RPMI8226 (cell line): ENCODE data around the gene DSTN.

Source experiments
- DNase-seq: peaks from one replicate; pipeline ENCODE4 v3.0.0-alpha.2; 2015

The DSTN gene

DNA sequence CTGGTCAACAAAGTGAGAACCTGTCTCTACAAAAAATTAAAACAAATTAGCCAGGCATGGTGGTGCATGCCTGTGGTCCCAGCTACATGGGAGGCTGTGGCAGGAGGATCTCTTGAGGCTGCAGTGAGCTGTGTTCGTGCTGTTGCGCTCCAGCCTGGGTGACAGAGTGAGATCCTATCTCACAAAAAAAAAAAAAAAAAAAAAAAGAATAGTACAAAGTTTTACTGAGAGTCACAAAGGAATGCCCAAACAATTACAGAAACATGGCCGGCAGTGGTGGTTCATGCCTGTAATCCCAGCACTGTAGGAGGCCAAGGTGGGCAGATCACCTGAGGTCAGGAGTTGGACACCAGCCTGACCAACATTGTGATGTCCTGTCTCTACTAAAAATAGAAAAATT is 14.8 kb upstream of the DSTN start:
- DNase-seq = no peak

DNA sequence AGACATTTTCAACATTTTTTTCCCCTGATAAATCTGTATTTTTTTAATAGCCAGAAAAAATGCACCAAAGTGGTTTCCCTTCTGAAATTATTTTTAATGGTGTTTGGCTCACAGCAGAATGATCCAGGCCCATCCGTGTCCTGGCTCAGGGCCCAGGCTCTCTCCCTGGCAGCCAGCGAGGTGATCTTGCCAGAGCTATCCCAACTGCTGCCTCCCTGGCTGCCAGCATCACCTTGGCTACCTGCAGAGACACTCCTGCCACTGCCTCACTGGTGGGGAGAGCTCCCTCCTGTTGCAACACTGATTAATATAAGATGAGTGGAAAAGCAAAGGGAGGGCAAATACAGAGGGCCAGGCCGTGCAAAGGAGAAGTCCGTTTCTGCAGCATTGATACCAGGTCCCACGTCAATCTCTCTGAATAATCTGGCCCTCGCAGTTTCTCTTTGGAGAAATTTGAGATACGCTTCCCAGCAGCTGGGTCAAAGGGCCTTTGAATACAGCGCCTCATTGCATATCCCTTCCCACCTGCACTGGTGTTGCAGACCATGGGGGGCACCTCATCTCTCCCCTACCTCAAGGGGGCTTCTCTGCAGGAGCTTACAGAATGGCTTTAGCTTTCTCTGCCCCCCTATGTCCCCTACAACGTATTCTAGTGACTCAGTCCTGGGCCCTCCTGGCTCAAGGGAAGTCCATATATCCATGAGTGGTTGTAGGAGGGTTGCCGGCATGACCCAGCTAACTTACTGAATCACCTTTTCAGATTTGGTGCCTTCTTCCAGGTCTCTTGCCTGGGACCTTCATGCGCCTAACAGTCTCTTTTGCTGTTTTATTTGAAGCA is 12.8 kb upstream of the DSTN start:
- no peak for DNase-seq

DNA sequence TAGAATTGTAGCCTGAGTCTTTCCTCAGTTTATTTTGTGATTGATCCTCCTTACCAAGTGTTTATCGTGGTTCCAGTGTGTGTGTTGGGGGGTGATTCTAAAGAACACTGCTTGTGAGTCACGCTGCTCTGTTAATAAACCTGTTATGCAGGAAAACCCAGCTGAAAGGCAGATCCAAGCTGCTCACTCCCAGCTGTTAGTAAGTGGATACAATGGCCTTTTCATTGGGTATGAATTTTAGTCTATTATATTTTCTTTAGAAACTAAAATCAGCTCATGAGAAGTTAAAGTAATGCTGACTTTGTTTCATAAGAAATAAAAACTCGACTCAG is 12.2 kb upstream of the DSTN start:
- DNase-seq = no peak

DNA sequence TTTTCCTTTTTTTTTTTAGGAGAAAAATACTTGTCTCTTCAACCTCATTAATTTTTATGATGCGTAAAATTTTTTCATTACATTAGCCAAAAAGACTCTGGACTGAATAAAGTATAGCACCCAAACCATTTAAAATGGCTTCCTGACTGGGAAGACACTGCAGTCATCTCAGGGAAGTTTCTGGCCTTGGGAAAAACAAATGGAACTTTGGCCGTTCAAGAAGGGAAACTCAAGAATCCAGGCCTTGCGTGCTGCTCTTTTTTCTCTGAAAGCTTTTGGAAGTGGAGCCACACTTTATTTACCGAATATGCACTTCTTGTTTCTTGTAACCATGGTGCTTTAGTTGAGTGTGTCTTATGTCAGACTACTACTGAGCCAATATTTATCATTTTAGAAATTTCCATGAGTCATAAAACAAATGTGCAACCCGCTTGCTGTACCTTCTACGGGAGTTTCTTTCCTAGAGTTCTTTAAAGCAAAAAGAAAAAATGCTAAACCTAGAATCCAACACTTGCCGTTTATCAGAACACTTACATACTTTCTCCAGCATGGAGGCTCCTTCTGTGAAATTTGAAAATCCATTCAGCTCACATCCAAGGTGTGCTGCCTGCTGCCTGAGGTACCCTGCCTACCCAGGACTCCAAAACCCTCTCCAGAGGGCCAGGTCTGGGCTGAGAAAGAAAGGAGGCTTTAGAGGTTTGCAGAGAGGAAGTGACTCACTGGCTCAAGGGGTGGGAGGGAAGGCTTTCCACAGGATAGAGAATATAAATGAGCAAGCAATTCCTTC is 11.5 kb upstream of the DSTN start:
- peak; percentile 11 for DNase-seq

DNA sequence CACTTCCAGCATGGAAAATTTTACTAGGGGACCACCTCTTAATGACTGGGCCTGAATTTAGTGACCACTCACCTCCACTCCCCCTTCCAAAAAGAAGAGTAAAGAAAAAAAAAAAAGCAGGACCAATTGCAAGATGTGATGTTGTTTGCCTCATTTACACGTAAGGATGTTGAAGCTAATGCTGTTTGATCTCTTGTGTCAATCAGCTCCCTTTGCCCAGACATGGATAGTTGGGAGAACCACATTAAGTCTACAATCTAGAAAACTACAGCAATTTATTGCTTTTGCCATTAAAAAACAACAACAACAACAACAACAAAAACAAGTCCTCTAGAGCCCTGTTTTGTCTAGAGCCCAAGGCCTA is 11.0 kb upstream of the DSTN start:
- no peak for DNase-seq

DNA sequence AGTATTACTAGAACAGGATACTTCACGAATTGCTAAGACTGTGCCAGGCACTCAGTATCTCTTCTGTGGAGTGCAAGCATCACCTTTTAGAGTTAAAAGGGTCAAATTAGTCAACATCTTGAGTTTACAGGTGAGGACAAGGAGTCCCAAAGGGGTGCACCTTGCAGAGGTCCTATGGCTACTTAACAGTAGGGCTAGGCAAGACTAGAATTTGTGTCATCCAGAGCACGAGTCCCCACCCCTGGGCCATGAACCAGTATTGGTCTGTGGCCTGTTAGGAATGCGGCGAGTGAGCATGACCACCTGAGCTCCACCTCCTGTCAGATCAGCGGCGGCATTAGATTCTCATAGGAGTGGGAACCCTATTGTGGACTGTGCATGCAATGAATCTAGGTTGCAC is 10.5 kb upstream of the DSTN start:
- no peak for DNase-seq

DNA sequence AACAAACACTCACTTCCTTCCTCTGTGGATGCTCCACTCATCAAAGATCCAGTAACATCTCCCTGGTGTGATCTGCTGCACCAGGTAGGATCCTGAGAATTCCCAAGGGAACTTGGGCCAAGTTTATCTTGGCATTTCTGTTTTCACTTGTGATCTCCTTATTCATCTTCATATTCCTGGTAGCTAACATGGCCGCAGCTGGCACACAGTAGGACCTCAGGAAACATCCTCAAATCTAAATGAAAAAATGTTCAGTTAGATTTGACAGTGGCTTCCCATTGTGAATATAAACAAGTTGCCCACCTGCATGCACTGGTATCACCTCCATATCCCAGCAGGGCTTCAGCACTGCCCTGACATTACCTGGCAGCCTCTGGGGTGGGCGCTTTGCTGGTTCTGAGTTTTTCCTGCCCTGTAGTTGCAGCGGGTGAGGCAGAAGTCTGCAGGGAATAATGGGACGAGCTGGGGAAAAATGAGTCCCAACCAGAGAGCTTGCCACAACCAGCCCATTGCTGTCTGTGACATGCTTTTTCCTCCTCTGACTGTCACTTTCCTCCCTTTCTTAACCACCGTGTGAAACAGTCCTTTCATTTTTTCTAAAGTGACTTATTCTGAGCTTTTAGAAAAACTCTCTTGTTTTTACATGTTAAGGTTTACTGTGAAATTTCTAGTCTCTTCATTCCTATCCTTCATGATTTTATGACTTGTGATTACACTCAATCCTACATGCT is 9.4 kb upstream of the DSTN start:
- DNase-seq = no peak

DNA sequence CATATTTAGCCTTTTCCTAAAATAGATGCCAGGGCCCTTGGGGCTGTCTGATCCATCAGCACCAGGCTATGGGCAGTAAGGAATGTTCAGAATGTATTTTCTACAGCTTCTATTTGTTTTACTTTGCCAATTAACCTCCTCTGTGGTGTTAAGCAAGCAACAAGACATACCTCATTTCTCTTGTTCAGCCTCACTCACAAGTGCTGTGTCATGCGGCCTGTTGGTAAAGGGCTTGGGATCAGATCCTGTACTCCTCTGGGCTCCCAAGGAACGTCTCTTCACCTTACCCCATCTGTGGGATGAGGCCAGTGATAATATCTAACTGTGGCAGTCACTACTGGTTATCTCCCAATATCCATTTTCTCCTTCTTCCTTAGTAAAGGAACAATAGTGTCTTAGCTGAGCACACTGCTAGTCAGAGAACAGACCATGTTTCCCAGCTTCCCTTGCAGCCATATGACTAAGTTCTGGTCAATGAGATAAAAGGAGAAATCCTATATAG is 7.0 kb upstream of the DSTN start:
- no peak for DNase-seq

DNA sequence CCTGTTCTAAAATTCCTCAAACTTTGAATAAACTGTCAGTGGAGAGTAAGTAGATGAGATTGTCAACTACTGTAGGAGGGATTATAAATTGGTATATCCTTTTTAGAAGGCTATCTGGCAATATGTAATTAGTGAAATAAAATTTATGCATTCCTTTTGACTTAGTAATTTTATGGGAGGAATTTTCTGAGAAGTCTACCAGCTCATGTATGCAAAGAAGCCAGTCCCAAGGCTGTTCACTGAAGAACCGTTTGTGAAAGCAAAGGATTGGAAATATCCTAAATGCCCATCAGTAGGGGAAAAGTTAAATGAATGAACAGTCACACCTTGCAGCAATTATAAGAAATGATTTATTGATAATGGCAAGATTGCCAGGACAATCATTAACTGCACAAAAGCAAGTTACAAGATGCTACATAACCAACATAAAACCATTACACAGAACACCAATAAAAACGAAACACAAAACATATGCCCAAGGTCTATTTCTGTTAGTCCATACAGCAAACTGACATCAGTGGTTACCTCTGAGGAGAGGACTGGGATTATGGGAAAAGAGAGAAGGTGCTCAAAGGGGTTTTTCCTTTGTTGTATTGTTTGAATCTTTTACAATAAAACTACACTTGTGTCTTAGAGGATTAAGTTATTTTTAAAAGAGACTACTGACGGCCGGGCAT is 4.6 kb upstream of the DSTN start:
- no peak for DNase-seq

DNA sequence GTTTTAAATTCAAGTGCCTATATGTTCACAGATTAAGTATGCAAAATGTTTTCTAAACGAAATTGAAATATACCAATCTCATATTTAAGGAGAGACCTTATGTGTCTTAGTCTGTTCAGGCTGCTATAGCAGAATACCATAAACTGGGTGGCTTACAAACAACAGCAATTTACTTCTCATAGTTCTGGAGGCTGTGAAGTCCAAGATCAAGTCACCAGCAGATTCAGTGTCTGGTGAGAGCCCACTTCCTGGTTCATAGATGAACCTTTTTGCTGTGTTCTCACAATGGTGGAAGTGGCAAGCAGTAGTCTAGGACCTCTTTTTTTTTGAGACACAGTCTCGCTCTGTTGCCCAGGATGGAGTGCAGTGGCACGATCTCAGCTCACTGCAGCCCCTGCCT is 3.5 kb upstream of the DSTN start:
- DNase-seq = no peak

DNA sequence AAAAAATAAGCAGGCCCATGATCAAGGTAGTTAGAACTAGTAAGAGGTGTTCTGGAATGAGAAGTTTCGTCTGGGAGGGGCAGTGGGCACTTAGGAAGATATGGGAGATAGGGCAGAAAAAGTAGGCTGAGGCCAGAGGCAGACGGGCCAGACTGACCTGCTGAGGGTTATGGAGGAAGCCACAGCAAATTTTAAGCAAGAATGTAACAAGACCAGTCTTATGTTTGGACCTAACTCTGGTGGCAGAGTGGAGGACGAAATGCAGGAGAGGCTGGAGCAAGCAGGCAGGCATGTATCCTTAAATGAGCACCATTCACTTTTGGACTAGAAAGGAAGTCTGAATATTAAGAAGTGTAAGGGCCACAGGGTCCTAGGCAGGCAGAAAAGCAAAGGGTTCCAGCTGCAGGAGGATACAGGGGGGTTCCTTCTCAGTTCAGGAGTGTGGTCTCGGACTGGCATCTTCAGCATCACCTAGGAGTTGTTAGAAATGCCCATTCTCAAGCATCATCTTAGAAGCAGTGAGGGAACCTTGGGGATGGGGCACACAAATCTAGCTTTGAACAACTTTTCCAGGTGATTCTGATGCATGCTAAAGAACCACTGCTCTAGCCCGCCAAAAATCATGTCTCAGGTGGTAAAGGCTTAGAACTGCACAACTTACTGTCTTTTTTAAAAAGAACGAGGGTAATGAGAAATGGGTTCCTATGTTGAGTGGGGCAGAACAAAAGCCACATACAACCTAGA is 1.7 kb upstream of the DSTN start:
- DNase-seq = no peak

DNA sequence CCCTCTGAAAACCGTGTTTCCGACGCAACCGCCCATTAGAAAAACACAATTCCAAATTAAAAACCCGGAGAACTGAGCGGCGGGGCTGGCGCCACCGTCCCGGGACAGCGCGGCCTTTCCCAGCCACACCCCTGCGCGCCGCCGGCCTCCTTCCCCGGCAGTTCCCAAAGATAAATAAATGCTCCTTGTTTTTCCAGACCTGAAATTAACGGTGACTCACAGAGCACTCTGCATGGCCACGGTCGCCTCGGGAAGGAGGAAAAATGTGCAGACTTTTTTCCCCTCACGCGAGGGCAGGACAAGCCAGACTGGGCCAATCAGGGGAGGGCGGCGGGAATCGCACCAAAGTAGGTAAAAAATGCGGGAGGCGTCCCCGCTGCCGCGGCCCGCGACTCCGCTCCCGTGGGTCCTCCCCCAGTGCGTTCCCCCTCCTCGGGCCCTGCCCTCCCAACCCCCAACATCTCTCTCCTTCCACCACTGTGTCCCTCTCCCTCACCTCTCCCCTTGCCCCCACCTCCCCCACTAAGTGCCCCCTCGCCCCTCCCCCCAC is 828 bp upstream of the DSTN start:
- DNase-seq = peak; percentile 28

DNA sequence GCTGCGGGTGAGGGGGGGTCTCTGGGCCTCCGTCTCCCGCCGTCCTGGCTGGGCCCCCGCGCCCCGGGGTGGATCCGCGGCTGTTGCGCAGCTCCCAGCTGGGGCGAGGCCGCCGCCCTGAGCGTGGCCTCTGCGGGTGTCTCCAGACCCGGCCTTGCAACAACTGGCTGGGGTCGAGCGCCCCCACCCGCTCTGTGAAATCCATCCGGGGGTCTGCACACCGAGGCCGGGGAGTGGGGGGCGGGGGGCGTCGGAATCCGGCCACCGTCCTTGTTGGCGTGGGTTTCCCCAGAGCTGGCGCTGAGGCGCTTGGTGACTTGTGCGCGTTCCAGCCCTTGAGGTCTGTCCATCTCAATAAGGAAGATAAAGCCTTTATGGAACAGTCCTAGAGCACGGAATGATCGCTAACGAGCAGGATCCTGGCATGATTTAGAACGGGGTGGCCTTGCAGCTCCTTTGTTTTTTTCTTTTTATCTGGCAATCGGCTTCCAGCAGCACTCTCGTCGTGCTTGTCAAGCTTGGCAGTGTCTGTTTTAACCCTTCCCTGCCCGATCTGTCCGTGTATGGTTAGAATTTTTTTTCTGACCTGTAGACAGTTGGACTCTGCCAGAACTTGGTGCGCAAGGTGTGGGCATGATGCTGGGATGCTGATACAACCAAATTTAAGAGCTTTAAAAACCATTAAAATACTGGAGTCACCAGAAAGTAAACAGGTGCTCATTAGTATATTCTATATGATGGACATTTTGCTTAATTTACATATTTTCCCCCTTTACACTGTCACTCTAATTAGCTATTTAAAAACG is 675 bp downstream of the DSTN start:
- DNase-seq = peak; percentile 49

DNA sequence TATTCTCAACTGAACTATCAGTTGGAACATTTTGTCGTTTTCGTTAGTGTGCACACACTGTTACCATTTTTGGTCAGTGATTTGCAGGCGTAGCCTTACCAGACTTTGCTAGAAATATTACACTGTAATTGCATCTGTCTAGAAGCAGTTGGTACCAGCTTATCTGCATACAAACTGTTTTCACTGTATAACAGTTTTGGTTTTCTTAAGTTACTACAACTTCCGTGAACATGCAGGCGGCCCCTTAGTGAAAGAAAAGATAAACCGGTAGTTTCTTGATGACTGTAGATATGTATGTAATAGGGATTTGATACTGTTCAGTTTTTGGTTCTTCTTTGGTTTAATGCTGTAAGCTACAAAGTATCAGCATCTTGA is 1.3 kb downstream of the DSTN start:
- DNase-seq = no peak

DNA sequence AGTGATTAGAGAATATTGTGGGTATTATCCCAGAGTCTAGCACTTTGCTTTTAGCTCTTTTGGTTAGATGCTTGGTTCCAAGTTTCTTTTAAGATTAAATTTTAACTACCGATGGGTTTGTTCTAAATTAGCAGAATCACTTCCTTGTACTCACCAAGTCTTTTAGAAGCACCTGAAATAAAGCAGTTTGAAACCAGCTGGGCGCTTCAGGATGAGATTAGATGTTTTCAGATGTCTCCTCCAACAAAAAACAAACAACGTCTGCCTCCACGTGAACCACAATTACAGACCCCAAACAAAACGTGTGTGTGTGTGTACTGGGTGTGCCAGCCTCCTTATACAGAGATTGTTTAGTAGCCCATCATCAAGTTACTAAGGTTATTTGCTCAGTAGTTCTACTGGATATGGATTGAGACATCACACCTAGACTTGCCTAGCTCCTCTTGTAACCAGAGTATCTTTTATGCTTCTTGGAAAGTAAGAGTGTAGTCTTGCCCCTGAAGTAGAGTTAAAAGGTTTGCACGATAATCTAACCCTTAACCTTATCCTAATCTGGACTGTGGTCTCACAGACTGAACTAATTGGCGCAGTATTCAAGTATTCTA is 2.3 kb downstream of the DSTN start:
- no peak for DNase-seq

DNA sequence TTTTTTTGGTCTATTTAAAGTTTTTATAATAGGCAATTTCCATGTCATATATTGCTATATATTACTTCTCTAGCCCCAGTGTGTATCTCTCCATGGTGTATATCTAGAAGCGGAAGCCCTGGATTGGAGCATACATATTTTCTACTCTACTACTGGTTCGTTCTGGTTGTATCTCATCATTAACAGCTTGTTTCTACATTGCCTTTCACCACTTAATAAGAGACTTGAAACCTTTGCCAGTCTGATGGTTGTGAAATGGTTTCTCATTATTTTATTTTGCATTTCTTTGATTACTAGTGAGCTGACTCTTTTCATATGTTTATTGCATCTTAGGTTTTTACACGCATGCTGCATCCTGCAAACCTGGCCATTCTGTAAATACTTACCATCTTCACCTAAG is 3.6 kb downstream of the DSTN start:
- no peak for DNase-seq

DNA sequence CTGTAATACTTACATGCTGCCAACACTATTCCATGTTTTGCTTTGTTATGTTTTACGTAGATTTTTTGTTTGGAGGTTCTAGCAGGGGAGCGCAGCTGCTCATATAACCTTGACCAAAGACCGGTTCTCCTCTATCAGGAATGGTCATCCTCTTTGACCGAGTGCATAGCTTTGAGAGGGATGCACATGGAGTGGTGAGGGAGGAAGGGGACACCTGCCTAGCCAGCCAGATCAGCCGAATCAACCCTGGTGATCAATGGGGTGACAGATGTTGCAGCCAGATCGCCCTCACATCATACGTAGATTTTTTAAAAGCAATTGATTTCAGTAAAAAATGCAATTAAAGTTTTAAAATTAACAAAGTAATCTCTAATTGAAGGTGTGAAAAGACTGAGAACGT is 6.3 kb downstream of the DSTN start:
- DNase-seq = no peak

DNA sequence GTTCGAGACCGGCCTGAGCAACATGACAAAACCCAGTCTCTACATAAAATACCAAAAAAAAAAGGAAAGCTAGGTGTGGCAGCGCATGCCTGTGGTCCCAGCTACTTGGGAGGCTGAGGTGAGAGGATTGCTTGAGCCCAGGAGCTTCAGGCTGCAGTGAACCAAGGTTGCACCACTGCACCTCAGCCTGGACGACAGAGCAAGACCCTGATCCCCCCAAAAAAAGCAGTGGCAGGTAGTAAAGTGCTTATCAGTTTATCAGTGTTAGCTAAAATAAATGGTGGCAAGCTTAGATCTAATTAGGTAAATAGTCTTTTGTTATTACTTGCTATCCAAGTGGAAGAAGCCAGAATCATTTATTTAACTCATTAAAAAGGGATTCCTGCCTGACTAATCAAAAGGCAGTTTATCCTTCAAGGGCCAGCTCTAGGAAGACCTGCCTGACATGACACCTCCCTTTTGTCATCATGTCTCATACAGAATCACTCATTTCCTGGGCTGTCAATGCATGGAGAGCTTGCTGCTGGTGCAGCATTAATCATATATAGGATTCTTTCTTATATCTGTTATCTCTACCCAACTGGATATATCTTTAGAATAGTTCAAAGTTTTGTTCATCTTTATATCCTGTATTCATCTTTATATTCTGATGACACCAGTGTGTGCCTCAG is 9.6 kb downstream of the DSTN start:
- no peak for DNase-seq

DNA sequence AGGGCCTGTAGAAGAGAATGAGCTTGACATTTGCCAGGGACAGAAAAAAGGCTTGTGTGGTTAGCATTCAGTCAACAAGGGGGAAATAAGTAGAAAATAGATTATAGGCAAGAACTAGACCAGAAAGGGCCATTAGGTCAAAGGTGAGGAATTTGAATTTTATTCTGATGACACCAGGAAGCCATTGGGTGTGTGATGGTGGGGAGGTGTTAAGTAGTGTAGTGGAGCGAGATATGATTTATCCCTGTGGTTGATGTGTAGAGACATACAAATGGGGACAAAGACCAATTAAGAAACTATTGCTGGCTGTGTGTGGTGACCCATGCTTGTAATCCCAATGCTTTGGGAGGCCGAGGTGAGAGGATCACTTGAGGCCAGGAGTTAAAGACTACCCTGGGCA is 11.0 kb downstream of the DSTN start:
- no peak for DNase-seq

DNA sequence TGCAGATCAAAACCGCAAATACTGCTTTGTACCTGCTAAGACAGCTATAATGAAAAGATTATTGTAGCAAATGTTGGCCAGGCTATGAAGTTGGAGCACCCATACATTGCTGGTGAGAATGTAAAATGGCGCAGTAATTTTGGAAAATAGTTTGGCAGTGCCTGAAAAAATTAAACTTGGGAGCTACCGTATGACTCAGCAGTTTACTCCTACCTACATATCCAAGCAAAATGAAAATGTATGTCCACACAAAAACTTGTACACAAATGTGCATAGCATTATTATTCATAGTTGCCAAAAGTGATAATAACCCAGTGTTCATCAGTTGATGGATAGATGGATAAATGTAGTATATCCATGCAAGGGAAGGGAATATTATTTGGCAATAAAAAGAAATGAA is 13.3 kb downstream of the DSTN start:
- no peak for DNase-seq
